ENCODE data around the gene BMP7.

GRCh38 chr20:57289391-57290177, 23.1 kb upstream of the BMP7 start:
- no peak for TF ChIP-seq POLR2A (IDR thresholded peaks at IDR 0.05)
- TF ChIP-seq CTCF (IDR thresholded peaks at IDR 0.05) = no peak

Data from adrenal gland (tissue), 5 donors.